Subcutaneous abdominal adipose tissue (tissue), 5 donors: ENCODE results near the gene HPSE2.

Experiments
- H3K27ac ChIP-seq: one replicate; pipeline ENCODE4 v1.7.0; 2013; ENCODE audit warnings: low read depth, mild to moderate bottlenecking, inconsistent platforms, low read length, moderate library complexity
- H3K27me3 ChIP-seq, 5 donors: one replicate each; pipeline ENCODE4 v1.7.0; 2013; ENCODE audit warnings: low read length in 5 of 5, inconsistent platforms in 1 of 5; ENCODE audit not compliant: control insufficient read depth in 5 of 5, insufficient read depth in 4 of 5
- H3K36me3 ChIP-seq, 5 donors: one replicate each; pipeline ENCODE4 v1.7.0; 2013; ENCODE audit warnings: low read length in 5 of 5; ENCODE audit not compliant: control insufficient read depth in 5 of 5, insufficient read depth in 5 of 5
- H3K4me1 ChIP-seq, 5 donors: one replicate each; pipeline ENCODE4 v1.7.0; 2013; ENCODE audit warnings: low read length in 5 of 5, mild to moderate bottlenecking in 3 of 5, moderate library complexity in 1 of 5; ENCODE audit not compliant: control insufficient read depth in 5 of 5, insufficient read depth in 5 of 5
- H3K4me3 ChIP-seq, 5 donors: one replicate each; pipeline ENCODE4 v1.7.0; 2013; ENCODE audit warnings: low read length in 5 of 5, low read depth in 1 of 5
- H3K9ac ChIP-seq, 5 donors: one replicate each; pipeline ENCODE4 v1.7.0; 2013; ENCODE audit warnings: low read length in 5 of 5, mild to moderate bottlenecking in 4 of 5, moderate library complexity in 3 of 5
- H3K9me3 ChIP-seq, 5 donors: one replicate each; pipeline ENCODE4 v1.7.0; 2013; ENCODE audit warnings: low read length in 5 of 5; ENCODE audit not compliant: control insufficient read depth in 5 of 5
- donor health status: healthy.
- donor health status: healthy.
- donor health status: healthy.
- donor health status: healthy.
- donor health status: healthy.

Gene HPSE2

GRCh38 chr10:98492763-98493162, 742.9 kb downstream of the HPSE2 start:
- peaks cover 0 to 11% (median 5%) of the 10 kb centered on the region in 5 donors for H3K9me3 ChIP-seq
- no peak overlapping the region for H3K9ac ChIP-seq
- H3K4me3 ChIP-seq: no peak overlapping the region
- no peaks in the 10 kb centered on the region for H3K36me3 ChIP-seq
- H3K27ac ChIP-seq: no peak overlapping the region
- H3K27me3 ChIP-seq: no peaks in the 10 kb centered on the region
- H3K4me1 ChIP-seq: peaks cover 0 to 3% (median 0%) of the 10 kb centered on the region in 5 donors

- Histone ChIP-seq H3K9me3 (peaks cover 0 to under 1% (median 0%) of the 10 kb centered on the region in 5 donors), H3K4me3 (no peak overlapping the region), H3K9ac (no peak overlapping the region), H3K27ac (no peak overlapping the region), H3K4me1 (peaks cover 0 to 8% (median 0%) of the 10 kb centered on the region in 5 donors), H3K27me3 (no peaks in the 10 kb centered on the region), H3K36me3 (no peaks in the 10 kb centered on the region)
These were observed 745.8 kb downstream of the HPSE2 start for GRCh38 chr10:98489561-98490481.

GRCh38 chr10:98488669-98489430, 746.8 kb downstream of the HPSE2 start:
- Histone ChIP-seq H3K27me3 (no peaks in the 10 kb centered on the region), H3K9ac (no peak overlapping the region), H3K4me1 (peaks cover 0 to 8% (median 0%) of the 10 kb centered on the region in 5 donors), H3K9me3 (peaks cover 0 to under 1% (median 0%) of the 10 kb centered on the region in 5 donors), H3K27ac (peak overlapping the region; percentile 7), H3K36me3 (no peaks in the 10 kb centered on the region), H3K4me3 (no peak overlapping the region)

- Histone ChIP-seq H3K36me3 (no peaks in the 10 kb centered on the region), H3K9ac (no peak overlapping the region), H3K27me3 (no peaks in the 10 kb centered on the region), H3K4me3 (no peak overlapping the region), H3K4me1 (peaks cover 0 to 8% (median 0%) of the 10 kb centered on the region in 5 donors), H3K27ac (no peak overlapping the region), H3K9me3 (peaks cover 0 to 6% (median 0%) of the 10 kb centered on the region in 5 donors)
These were observed 748.0 kb downstream of the HPSE2 start for GRCh38 chr10:98487649-98488048.

GRCh38 chr10:98486421-98486820, 749.2 kb downstream of the HPSE2 start:
- Histone ChIP-seq H3K4me3 (no peak overlapping the region), H3K27me3 (no peaks in the 10 kb centered on the region), H3K27ac (no peak overlapping the region), H3K36me3 (no peaks in the 10 kb centered on the region), H3K9ac (no peak overlapping the region), H3K9me3 (peaks cover 0 to 6% (median 0%) of the 10 kb centered on the region in 5 donors), H3K4me1 (peaks cover 0 to 8% (median 0%) of the 10 kb centered on the region in 5 donors)

GRCh38 chr10:98485959-98486358, 749.7 kb downstream of the HPSE2 start:
- Histone ChIP-seq H3K36me3 (no peaks in the 10 kb centered on the region), H3K4me1 (peaks cover 0 to 8% (median 0%) of the 10 kb centered on the region in 5 donors), H3K27me3 (no peaks in the 10 kb centered on the region), H3K4me3 (no peak overlapping the region), H3K27ac (no peak overlapping the region), H3K9me3 (peaks cover 0 to 6% (median 0%) of the 10 kb centered on the region in 5 donors), H3K9ac (no peak overlapping the region)

- no peaks in the 10 kb centered on the region for H3K27me3 ChIP-seq
- H3K27ac ChIP-seq: no peak overlapping the region
- peaks cover 0 to 6% (median 0%) of the 10 kb centered on the region in 5 donors for H3K9me3 ChIP-seq
- H3K9ac ChIP-seq: no peak overlapping the region
- peaks cover 0 to 8% (median 0%) of the 10 kb centered on the region in 5 donors for H3K4me1 ChIP-seq
- no peak overlapping the region for H3K4me3 ChIP-seq
- no peaks in the 10 kb centered on the region for H3K36me3 ChIP-seq
These were observed 752.0 kb downstream of the HPSE2 start for GRCh38 chr10:98483658-98484057.

- Histone ChIP-seq H3K4me3 (no peak overlapping the region), H3K36me3 (no peaks in the 10 kb centered on the region), H3K27me3 (no peaks in the 10 kb centered on the region), H3K4me1 (peaks cover 0 to 8% (median 0%) of the 10 kb centered on the region in 5 donors), H3K9me3 (peaks cover 0 to 6% (median 0%) of the 10 kb centered on the region in 5 donors), H3K27ac (no peak overlapping the region), H3K9ac (no peak overlapping the region)
These were observed 753.6 kb downstream of the HPSE2 start for GRCh38 chr10:98482096-98482495.

GRCh38 chr10:98481404-98481945, 754.2 kb downstream of the HPSE2 start:
- Histone ChIP-seq H3K4me3 (no peak overlapping the region), H3K9ac (no peak overlapping the region), H3K4me1 (peaks cover 0 to 8% (median 0%) of the 10 kb centered on the region in 5 donors), H3K27me3 (no peaks in the 10 kb centered on the region), H3K27ac (no peak overlapping the region), H3K36me3 (no peaks in the 10 kb centered on the region), H3K9me3 (peaks cover 0 to 6% (median 0%) of the 10 kb centered on the region in 5 donors)
